Smooth muscle cell (in vitro differentiated cells): ENCODE measurements around the gene H2AZ2. TPM values are rescaled to one million over a fixed set of nuclear protein-coding genes. Genes with fewer than 3 reads are reported as not detected.
"Not testable (repeated sequence)": the region's sequence is repeated elsewhere in the genome, so short reads cannot be mapped to it uniquely, and the experiment has no call there.

ENCODE experiments used
- DNase-seq: peaks from one replicate; lab custom pipeline; 2025; ENCODE audit not compliant: unreplicated experiment; lab: John Stamatoyannopoulos, UW
- H2AFZ ChIP-seq: fragments of 200-600 bp; sonication (generic); 2 replicates; pipeline ENCODE4 v1.6.0; 2016; ENCODE audit warnings: antibody characterized with exemption, low read depth, mild to moderate bottlenecking
- H3F3A ChIP-seq: fragments of 200-600 bp; sonication (generic); 2 replicates; pipeline ENCODE4 v1.6.0; 2017; ENCODE audit warnings: antibody characterized with exemption, low read depth
- H3K27ac ChIP-seq: fragments of 200-600 bp; sonication (generic); 2 replicates; pipeline ENCODE4 v1.5.1; 2016; ENCODE audit warnings: low read depth, mild to moderate bottlenecking
- H3K27me3 ChIP-seq: fragments of 200-600 bp; sonication (generic); 2 replicates; pipeline ENCODE4 v1.6.1; 2016; ENCODE audit warnings: low read depth, mild to moderate bottlenecking
- H3K36me3 ChIP-seq: fragments of 200-600 bp; sonication (generic); 2 replicates; pipeline ENCODE4 v1.5.1; 2016; ENCODE audit warnings: low read depth
- H3K4me1 ChIP-seq: fragments of 200-600 bp; sonication (generic); 2 replicates; pipeline ENCODE4 v1.5.1; 2016; ENCODE audit warnings: low read depth
- H3K4me2 ChIP-seq: fragments of 200-600 bp; sonication (generic); 2 replicates; pipeline ENCODE4 v1.6.0; 2016; ENCODE audit warnings: mild to moderate bottlenecking
- H3K4me3 ChIP-seq: fragments of 200-600 bp; sonication (generic); 2 replicates; pipeline ENCODE4 v1.5.1; 2016; ENCODE audit warnings: mild to moderate bottlenecking
- H3K79me2 ChIP-seq: fragments of 200-600 bp; sonication (generic); 2 replicates; pipeline ENCODE4 v1.6.0; 2016; ENCODE audit warnings: low read depth, mild to moderate bottlenecking
- H3K9ac ChIP-seq: fragments of 200-600 bp; sonication (generic); 2 replicates; pipeline ENCODE4 v1.6.0; 2016; ENCODE audit warnings: low read depth
- H3K9me3 ChIP-seq: fragments of 200-600 bp; sonication (generic); replicated peaks from 2 replicates; pipeline ENCODE4 v1.5.1; 2016; ENCODE audit warnings: low read depth
- H4K20me1 ChIP-seq: fragments of 200-600 bp; sonication (generic); 2 replicates; pipeline ENCODE4 v1.6.0; 2016; ENCODE audit warnings: low read depth
- CTCF ChIP-seq: fragments of 200-600 bp; sonication (generic); IDR thresholded peaks from 2 replicates; pipeline ENCODE4 v1.5.1; 2017; ENCODE audit warnings: borderline replicate concordance, mild to moderate bottlenecking, antibody characterized with exemption; ENCODE audit not compliant: insufficient read depth, poor library complexity, severe bottlenecking
- WGBS: methylation state at CpG from one replicate; pipeline ENCODE4 v1.1.7; 2016; ENCODE audit warnings: low lambda C conversion rate; 5-methylcytosine and 5-hydroxymethylcytosine counted together
- polyA plus RNA-seq: library from polyadenylated mRNA; unstranded; fragments of >200 nt; fragmentation: Nextera tagmentation; extraction: Ambion mirVana; gene quantifications from 2 replicates; pipeline ENCODE4 v1.2.1, GENCODE V29; 2016
- total RNA-seq: library from RNA; depleted of rRNA; stranded (reverse); fragments of >200 nt; gene quantifications from 2 replicates; pipeline ENCODE4 v1.2.3, GENCODE V29; 2014

Gene H2AZ2
- total and polyA plus RNA-seq, 2 experiments from 2014 or later, result 122 to 135 TPM

- 80% methylated on average over 11 of the region's 11 CpGs for WGBS
- H3K4me1 ChIP-seq, result peaks cover under 1% of the 10 kb centered on the region
- H4K20me1 ChIP-seq, result peaks cover 45% of the 10 kb centered on the region
- H3K79me2 ChIP-seq, result peaks cover 22% of the 10 kb centered on the region
- TF ChIP-seq CTCF, result no peak
- no peak overlapping the region for H2AFZ ChIP-seq
- H3K27me3 ChIP-seq, result no peaks in the 10 kb centered on the region
- no peak overlapping the region for H3K9ac ChIP-seq
- H3K27ac ChIP-seq, result peak overlapping the region; percentile 2
- H3K36me3 ChIP-seq, result no peaks in the 10 kb centered on the region
- no peaks in the 10 kb centered on the region for H3K9me3 ChIP-seq
- no peak for DNase-seq
- H3K4me2 ChIP-seq, result no peak overlapping the region
- H3K4me3 ChIP-seq, result no peak overlapping the region
- peaks cover 14% of the 10 kb centered on the region for H3F3A ChIP-seq
Measured at GRCh38 chr7:44875241-44875640, 27.4 kb upstream of the H2AZ2 start.

- no peaks in the 10 kb centered on the region for H3K27me3 ChIP-seq
- no peak overlapping the region for H2AFZ ChIP-seq
- no peaks in the 10 kb centered on the region for H3K4me1 ChIP-seq
- H3K9ac ChIP-seq, result no peak overlapping the region
- peaks cover 22% of the 10 kb centered on the region for H4K20me1 ChIP-seq
- TF ChIP-seq CTCF, result no peak
- no peak overlapping the region for H3K4me2 ChIP-seq
- 100% methylated on average over 1 of the region's 1 CpG for WGBS
- H3F3A ChIP-seq, result peaks cover 17% of the 10 kb centered on the region
- no peak overlapping the region for H3K27ac ChIP-seq
- H3K9me3 ChIP-seq, result no peaks in the 10 kb centered on the region
- no peaks in the 10 kb centered on the region for H3K36me3 ChIP-seq
- no peaks in the 10 kb centered on the region for H3K79me2 ChIP-seq
- DNase-seq, result no peak
- no peak overlapping the region for H3K4me3 ChIP-seq
Measured at GRCh38 chr7:44872787-44873186, 24.9 kb upstream of the H2AZ2 start.

- H3K79me2 ChIP-seq, H3K36me3 ChIP-seq, H3K9me3 ChIP-seq, H3K27ac ChIP-seq, H2AFZ ChIP-seq, DNase-seq, H3K4me1 ChIP-seq, H3K27me3 ChIP-seq, H3K4me3 ChIP-seq, H3K4me2 ChIP-seq, H3K9ac ChIP-seq: not testable (repeated sequence)
- Histone ChIP-seq H3F3A (peaks cover 15% of the 10 kb centered on the region), H4K20me1 (peaks cover 15% of the 10 kb centered on the region)
- WGBS, result 98% methylated on average over 21 of the region's 23 CpGs
Measured at GRCh38 chr7:44871918-44872317, 24.0 kb upstream of the H2AZ2 start.

GRCh38 chr7:44870780-44871179, 22.9 kb upstream of the H2AZ2 start:
- not testable (repeated sequence) for H3K27ac ChIP-seq, H3K9me3 ChIP-seq, H3K4me1 ChIP-seq, H4K20me1 ChIP-seq, DNase-seq, H3K79me2 ChIP-seq, H3K36me3 ChIP-seq, H3K4me2 ChIP-seq, H3K4me3 ChIP-seq, H3K9ac ChIP-seq, H3K27me3 ChIP-seq, H3F3A ChIP-seq, H2AFZ ChIP-seq
- 90% methylated on average over 25 of the region's 29 CpGs for WGBS

GRCh38 chr7:44870336-44870735, 22.4 kb upstream of the H2AZ2 start:
- not testable (repeated sequence) for H2AFZ ChIP-seq, H3K4me2 ChIP-seq, H3K36me3 ChIP-seq, H3K27ac ChIP-seq, H3K9me3 ChIP-seq, H3K27me3 ChIP-seq, H3F3A ChIP-seq, H3K4me3 ChIP-seq, H3K9ac ChIP-seq, DNase-seq, H3K79me2 ChIP-seq, H3K4me1 ChIP-seq, H4K20me1 ChIP-seq
- 88% methylated on average over 3 of the region's 3 CpGs for WGBS
